Lung (tissue), 12 donors: Measurements from ENCODE around the gene SESN1. TPM values are rescaled to one million over a fixed set of nuclear protein-coding genes. Genes with fewer than 3 reads are reported as not detected.
"Not testable (repeated sequence)": the region's sequence is repeated elsewhere in the genome, so short reads cannot be mapped to it uniquely, and the experiment has no call there.

ENCODE experiments used
- ATAC-seq: fragments of 200-7000 bp; cut with Tn5 transposase; one replicate; pipeline ENCODE4 v1.9.1; 2020; ENCODE audit warnings: moderate number of reproducible peaks; ENCODE audit not compliant: insufficient read depth, low FRiP score
- DNase-seq, 3 donors: peaks; one replicate each; pipeline ENCODE4 v3.0.0-alpha.2; 2013 to 2017
- H3K27ac ChIP-seq, 2 donors: one replicate each; pipeline ENCODE4 v1.5.1; 2013; ENCODE audit warnings: mild to moderate bottlenecking in 2 of 2, moderate library complexity in 2 of 2, control low read depth in 1 of 2, inconsistent platforms in 1 of 2, low read depth in 1 of 2, low read length in 1 of 2
- H3K27me3 ChIP-seq, 3 donors: one replicate each; pipeline ENCODE4 v1.5.1; 2013; ENCODE audit warnings: low read length in 2 of 3; ENCODE audit not compliant: control insufficient read depth in 3 of 3, insufficient read depth in 3 of 3
- H3K36me3 ChIP-seq, 4 donors: one replicate each; pipeline ENCODE4 v1.5.1; 2013; ENCODE audit warnings: low read length in 4 of 4, mild to moderate bottlenecking in 1 of 4, moderate library complexity in 1 of 4; ENCODE audit not compliant: control insufficient read depth in 4 of 4, insufficient read depth in 4 of 4
- H3K4me1 ChIP-seq, 5 donors: one replicate each; pipeline ENCODE4 v1.5.1; 2013; ENCODE audit warnings: low read length in 5 of 5, mild to moderate bottlenecking in 2 of 5, moderate library complexity in 1 of 5; ENCODE audit not compliant: control insufficient read depth in 5 of 5, insufficient read depth in 5 of 5
- H3K4me3 ChIP-seq: one replicate; pipeline ENCODE4 v1.5.1; 2013; ENCODE audit warnings: mild to moderate bottlenecking, control low read depth, moderate library complexity
- H3K9ac ChIP-seq, 2 donors: one replicate each; pipeline ENCODE4 v1.5.1; 2013; ENCODE audit warnings: low read length in 2 of 2, control low read depth in 1 of 2; ENCODE audit not compliant: insufficient read depth in 1 of 2
- H3K9me3 ChIP-seq, 4 donors: one replicate each; pipeline ENCODE4 v1.5.1; 2013; ENCODE audit warnings: low read length in 3 of 4, mild to moderate bottlenecking in 1 of 4, moderate library complexity in 1 of 4; ENCODE audit not compliant: control insufficient read depth in 4 of 4, insufficient read depth in 3 of 4
- CTCF ChIP-seq: IDR thresholded peaks from 2 replicates; pipeline ENCODE4 v1.5.1; 2012; ENCODE audit warnings: mild to moderate bottlenecking; ENCODE audit errors: control extremely low read depth, extremely low read depth
- WGBS, 2 donors: extraction: QIAGEN DNeasy Blood & Tissue Kit; methylation state at CpG; one replicate each; pipeline ENCODE4 v1.1.7; 2013; 5-methylcytosine and 5-hydroxymethylcytosine counted together
- polyA plus RNA-seq, 2 donors: library from polyadenylated mRNA; stranded (reverse); fragments of 200-250 nt; gene quantifications; one replicate each; pipeline ENCODE4 v1.2.1, GENCODE V29; 2013
- total RNA-seq, 2 donors: library from RNA; depleted of rRNA in 1 of 2; stranded (reverse); fragments of >200 nt in 1 of 2; gene quantifications; one replicate each; pipeline ENCODE4 v1.2.1, GENCODE V29; 2014 to 2021
- donor health status: control.
- donor health status: control.
- donor health status: Bipolar disorder and iron deficiency.
- donor health status: healthy.
- donor health status: DM: yes; HTN: yes; CAD: no.

Gene SESN1
- total and polyA plus RNA-seq, 4 donors, result 12.9 to 69.8 (median 21.0) TPM

- no peak for TF ChIP-seq CTCF
- Histone ChIP-seq H3K27ac (no peak overlapping the region), H3K27me3 (no peaks in the 10 kb centered on the region), H3K4me1 (peaks cover 0 to 8% (median 0%) of the 10 kb centered on the region in 5 donors), H3K9me3 (no peaks in the 10 kb centered on the region), H3K9ac (no peak overlapping the region), H3K4me3 (no peak overlapping the region), H3K36me3 (peaks cover 13 to 27% (median 17%) of the 10 kb centered on the region in 4 donors)
- ATAC-seq, result no peak
- DNase-seq, result no peak
Observed at GRCh38 chr6:108985301-108985700, 109.3 kb downstream of the SESN1 start.

- no peak overlapping the region for H3K27ac ChIP-seq
- no peak for TF ChIP-seq CTCF
- WGBS, 2 donors, result 27 to 66% methylated on average over 1 of the region's 1 CpG
- no peak for DNase-seq
- H3K27me3 ChIP-seq, result no peaks in the 10 kb centered on the region
- H3K9ac ChIP-seq, result no peak overlapping the region
- ATAC-seq, result no peak
- H3K36me3 ChIP-seq, result peaks cover 5 to 12% (median 7%) of the 10 kb centered on the region in 4 donors
- H3K9me3 ChIP-seq, result peaks cover 0 to 6% (median 0%) of the 10 kb centered on the region in 4 donors
- no peak overlapping the region for H3K4me3 ChIP-seq
- peaks cover 0 to 7% (median 0%) of the 10 kb centered on the region in 5 donors for H3K4me1 ChIP-seq
Observed at GRCh38 chr6:108983151-108983550, 111.5 kb downstream of the SESN1 start.

- Histone ChIP-seq H3K4me3 (no peak overlapping the region), H3K27me3 (no peaks in the 10 kb centered on the region), H3K4me1 (no peaks in the 10 kb centered on the region), H3K9me3 (peaks cover 0 to 6% (median 0%) of the 10 kb centered on the region in 4 donors), H3K27ac (no peak overlapping the region), H3K9ac (no peak overlapping the region), H3K36me3 (peaks cover 0 to 8% (median 5%) of the 10 kb centered on the region in 4 donors)
- ATAC-seq (no peak), DNase-seq (no peak)
- no peak for TF ChIP-seq CTCF
- 85 to 90% methylated on average over 10 of the region's 10 CpGs for WGBS, 2 donors
Observed at GRCh38 chr6:108982154-108983113, 112.2 kb downstream of the SESN1 start.

GRCh38 chr6:108978638-108979037 lies 116.0 kb downstream of the SESN1 start:
- 100% methylated on average over 1 of the region's 1 CpG for WGBS, 2 donors
- not testable (repeated sequence) for DNase-seq, H3K4me3 ChIP-seq, H3K9ac ChIP-seq, H3K27me3 ChIP-seq, ATAC-seq, H3K36me3 ChIP-seq, H3K9me3 ChIP-seq, H3K4me1 ChIP-seq, H3K27ac ChIP-seq
